GM23338 (cell line): Measurements from ENCODE around the gene LYPD4.
A peak's percentile ranks its signal among the peaks of the same experiment; 100 is the strongest.

Source experiments
- EZH2phosphoT487 ChIP-seq: fragments of 200-600 bp; sonication (generic); IDR thresholded peaks from one replicate; pipeline ENCODE4 v1.8.1; 2018; ENCODE audit warnings: antibody characterized with exemption; ENCODE audit not compliant: unreplicated experiment
- POLR2AphosphoS5 ChIP-seq: IDR thresholded peaks from 2 replicates; pipeline ENCODE4 v1.6.1; 2016; ENCODE audit warnings: antibody characterized with exemption, low read depth
- TF ChIP-seq, protein P1 (sequence below), 2 experiments: fragments of 200-600 bp in 1 of 2; sonication (generic) in 1 of 2; conservative IDR thresholded peaks; 2 replicates each; pipeline versions ENCODE4 v1.5.1 to v1.6.1; 2016 to 2017; ENCODE audit warnings: antibody characterized with exemption in 2 of 2, low read depth in 2 of 2, mild to moderate bottlenecking in 2 of 2, moderate library complexity in 1 of 2

DNA sequence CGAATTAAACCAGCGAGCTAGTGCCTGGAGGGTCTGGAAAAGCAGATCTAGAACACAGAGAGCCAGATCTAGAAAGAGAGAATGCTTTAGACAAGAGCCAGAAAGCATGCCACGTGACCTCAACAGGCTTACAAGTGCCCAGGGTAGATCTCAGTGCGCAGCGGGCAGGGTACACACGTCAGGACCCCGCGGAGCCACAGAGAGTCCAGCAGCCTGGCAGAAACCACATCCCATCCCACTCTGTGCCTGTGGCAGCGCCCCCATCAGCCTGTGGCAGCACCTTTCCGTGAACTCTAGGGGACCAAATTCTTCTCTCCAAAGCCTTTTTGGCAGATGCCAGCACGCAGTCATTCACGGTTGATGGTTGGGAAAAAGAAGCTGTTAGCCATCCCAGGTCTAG lies 44.4 kb upstream of the LYPD4 start:
- TF ChIP-seq, protein P1, sequence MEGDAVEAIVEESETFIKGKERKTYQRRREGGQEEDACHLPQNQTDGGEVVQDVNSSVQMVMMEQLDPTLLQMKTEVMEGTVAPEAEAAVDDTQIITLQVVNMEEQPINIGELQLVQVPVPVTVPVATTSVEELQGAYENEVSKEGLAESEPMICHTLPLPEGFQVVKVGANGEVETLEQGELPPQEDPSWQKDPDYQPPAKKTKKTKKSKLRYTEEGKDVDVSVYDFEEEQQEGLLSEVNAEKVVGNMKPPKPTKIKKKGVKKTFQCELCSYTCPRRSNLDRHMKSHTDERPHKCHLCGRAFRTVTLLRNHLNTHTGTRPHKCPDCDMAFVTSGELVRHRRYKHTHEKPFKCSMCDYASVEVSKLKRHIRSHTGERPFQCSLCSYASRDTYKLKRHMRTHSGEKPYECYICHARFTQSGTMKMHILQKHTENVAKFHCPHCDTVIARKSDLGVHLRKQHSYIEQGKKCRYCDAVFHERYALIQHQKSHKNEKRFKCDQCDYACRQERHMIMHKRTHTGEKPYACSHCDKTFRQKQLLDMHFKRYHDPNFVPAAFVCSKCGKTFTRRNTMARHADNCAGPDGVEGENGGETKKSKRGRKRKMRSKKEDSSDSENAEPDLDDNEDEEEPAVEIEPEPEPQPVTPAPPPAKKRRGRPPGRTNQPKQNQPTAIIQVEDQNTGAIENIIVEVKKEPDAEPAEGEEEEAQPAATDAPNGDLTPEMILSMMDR (conservative IDR thresholded peaks at IDR 0.05; ENCODE audit: low read depth in 2 of 2): peak; percentile 24 to 36
- TF ChIP-seq POLR2AphosphoS5: no peak
- TF ChIP-seq EZH2phosphoT487: no peak
